Stimulated activated CD4-positive, alpha-beta T cell treated with anti-CD3 and anti-CD28 coated beads, Interleukin-1b, Interleukin-23, amount 100 ng/mL, for 1 hour (primary cell): ENCODE data around the gene ITCH.
"Not testable (repeated sequence)": the region's sequence is repeated elsewhere in the genome, so short reads cannot be mapped to it uniquely, and the experiment has no call there.

ENCODE experiments used
- DNase-seq, 2 donors: peaks; one replicate each; pipeline ENCODE4 v3.0.0-alpha.2; 2020; ENCODE audit warnings: low read depth in 2 of 2

ITCH gene

DNA sequence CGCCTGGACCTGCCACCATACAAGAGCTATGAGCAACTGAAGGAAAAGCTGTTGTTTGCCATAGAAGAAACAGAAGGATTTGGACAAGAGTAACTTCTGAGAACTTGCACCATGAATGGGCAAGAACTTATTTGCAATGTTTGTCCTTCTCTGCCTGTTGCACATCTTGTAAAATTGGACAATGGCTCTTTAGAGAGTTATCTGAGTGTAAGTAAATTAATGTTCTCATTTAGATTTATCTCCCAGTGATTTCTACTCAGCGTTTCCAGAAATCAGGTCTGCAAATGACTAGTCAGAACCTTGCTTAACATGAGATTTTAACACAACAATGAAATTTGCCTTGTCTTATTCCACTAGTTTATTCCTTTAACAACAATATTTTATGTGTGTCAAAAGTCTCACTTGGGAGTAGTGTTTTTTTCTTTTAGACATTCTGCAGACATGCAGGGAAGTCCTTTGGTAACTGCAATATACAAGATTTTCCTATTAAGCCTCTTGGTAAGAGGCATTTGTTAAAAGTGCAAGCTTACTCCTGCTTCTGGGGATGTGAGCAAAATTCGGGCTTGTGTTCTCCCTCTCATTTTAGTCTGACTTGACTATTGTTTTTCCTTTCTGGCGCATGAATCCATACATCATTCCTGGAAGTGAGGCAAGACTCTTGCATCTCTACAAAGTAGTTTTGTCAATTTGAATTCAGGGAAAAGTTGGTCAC lies 144.8 kb downstream of the ITCH start:
- no peak for DNase-seq

- DNase-seq: no peak
Measured at GRCh38 chr20:34510575-34510974, 147.5 kb downstream of the ITCH start.

- no peak for DNase-seq
Measured at GRCh38 chr20:34511891-34512265, 148.8 kb downstream of the ITCH start.

- DNase-seq: no peak
Measured at GRCh38 chr20:34512266-34512954, 149.3 kb downstream of the ITCH start.

- DNase-seq: no peak
Measured at GRCh38 chr20:34512955-34513419, 149.9 kb downstream of the ITCH start.

DNA sequence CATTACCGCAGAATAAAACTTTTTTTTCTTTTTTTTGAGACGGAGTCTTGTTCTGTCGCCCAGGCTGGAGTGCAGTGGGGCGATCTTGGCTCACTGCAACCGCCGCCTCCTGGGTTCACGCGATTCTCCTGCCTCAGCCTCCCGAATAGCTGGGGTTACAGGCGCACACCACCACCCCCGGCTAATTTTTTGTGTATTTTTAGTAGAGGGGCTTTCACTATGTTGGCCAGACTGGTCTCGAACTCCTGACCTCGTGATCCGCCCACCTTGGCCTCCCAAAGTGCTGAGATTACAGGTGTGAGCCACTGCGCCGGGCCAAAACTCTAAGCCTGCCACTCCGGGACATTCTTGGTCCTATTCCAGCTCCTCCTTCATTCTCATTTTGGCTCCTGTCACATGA lies 151.0 kb downstream of the ITCH start:
- DNase-seq: not testable (repeated sequence)

DNA sequence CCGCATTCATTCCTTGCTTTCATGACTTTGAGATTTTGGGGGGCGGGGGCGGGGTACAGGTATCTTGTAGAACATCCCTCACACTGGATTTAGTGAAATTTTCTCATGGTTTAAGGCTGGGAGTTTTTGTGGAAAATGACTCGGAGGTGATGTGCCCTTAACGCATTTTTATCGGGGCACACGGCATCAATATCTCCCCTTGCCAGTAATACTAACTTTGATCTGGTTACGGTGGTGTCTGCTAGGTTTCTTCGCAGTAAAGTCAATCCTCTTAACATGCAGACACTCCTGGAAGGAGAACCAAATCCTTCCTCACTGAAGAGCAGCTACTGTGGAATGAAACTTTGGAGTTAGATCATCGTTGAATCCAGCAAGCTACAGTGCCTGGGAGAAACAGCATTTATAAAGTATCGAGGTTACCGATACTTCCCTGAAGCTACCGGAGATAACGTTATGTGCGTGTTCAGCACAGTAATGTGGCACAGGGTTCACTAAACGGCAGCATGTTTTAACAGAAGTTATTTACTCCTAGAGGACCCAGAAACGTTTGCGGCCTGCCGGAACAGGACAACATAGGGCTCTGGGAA lies 151.9 kb downstream of the ITCH start:
- DNase-seq: no peak

GRCh38 chr20:34515484-34516246 lies 152.6 kb downstream of the ITCH start:
- peak in 1 of 2 donors; percentile 40 for DNase-seq

- DNase-seq: peak; percentile 85 to 86
Measured at GRCh38 chr20:34516247-34517113, 153.4 kb downstream of the ITCH start, which contains the start of gene DYNLRB1. DYNLRB1 (plus strand) TSS chr20:34516422; CDS start chr20:34516459, 37 bp downstream.

GRCh38 chr20:34517114-34517505 lies 154.0 kb downstream of the ITCH start:
- no peak for DNase-seq

DNA sequence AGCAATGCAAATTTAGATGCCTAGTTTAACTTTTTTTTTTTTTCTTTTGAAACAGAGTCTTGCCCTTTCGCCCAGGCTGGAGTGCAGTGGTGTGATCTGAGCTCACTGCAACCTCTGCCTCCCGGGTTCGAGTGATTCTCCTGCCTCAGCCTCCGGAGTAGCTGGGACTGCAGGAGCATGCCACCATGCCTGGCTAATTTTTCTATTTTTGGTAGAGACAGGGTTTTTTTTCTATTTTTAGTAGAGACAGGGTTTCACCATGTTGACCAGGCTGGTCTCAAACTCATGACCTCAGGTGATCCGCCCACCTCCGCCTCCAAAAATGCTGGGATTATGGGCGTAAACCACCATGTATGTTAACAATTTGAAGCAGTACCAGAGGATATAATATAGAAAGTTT lies 155.8 kb downstream of the ITCH start:
- DNase-seq: not testable (repeated sequence)

- not testable (repeated sequence) for DNase-seq
Measured at GRCh38 chr20:34519841-34520240, 156.8 kb downstream of the ITCH start.

- DNase-seq: no peak
Measured at GRCh38 chr20:34522969-34523871, 160.1 kb downstream of the ITCH start.

- DNase-seq: no peak
Measured at GRCh38 chr20:34524426-34524825, 161.4 kb downstream of the ITCH start.

GRCh38 chr20:34525342-34525708 lies 162.3 kb downstream of the ITCH start:
- no peak for DNase-seq

DNA sequence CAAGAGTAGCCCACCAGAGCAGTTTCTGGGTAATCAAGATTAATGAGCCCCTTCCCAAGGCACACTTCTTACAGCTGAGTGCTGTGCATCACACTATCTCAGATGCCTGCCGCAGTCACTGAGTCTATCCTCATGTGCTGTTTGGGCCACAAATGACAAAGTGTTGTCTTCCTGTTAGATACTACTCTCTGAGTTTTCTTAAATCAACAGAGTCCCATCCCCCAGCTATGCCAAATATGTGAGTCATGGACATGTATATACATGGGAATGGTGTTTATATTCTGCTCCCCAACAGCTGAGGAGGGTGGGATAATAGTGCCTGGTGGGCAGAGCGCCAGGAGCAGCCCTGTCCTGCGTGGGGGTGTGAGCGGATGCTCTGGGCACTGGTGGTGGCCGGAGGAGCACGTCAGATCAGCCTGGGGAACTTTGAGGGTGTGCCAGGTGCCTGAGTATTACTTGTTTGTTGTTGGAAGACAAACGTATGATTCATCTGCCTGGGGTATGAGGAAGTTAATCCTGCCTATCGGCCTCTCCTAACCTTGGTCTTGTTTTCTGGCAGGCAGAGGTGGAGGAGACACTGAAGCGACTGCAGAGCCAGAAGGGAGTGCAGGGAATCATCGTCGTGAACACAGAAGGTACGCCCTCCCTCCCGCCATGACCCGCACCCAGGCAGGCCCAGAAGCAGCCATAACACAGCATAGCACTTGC lies 162.8 kb downstream of the ITCH start:
- DNase-seq: no peak

GRCh38 chr20:34526466-34526865 lies 163.4 kb downstream of the ITCH start:
- DNase-seq: no peak

DNA sequence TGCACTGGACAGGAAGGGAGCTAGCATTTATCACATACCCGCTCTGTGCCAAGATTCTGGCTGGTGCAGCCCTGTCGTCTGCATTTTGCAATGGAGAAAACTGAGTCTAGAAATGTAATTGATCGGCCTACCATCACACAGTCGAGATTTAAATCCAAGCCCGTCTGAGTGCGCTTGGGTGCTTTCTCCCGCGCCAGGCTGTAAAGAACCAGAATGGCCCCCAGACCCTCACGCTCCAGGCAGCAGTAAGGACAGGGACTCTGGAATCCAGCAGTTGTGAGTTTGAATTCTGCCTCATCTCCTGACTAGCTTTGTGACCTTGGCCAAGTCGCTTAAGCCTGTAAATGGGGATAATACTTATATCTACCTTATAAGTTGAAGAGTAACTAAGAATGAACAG lies 163.9 kb downstream of the ITCH start:
- DNase-seq: no peak

DNA sequence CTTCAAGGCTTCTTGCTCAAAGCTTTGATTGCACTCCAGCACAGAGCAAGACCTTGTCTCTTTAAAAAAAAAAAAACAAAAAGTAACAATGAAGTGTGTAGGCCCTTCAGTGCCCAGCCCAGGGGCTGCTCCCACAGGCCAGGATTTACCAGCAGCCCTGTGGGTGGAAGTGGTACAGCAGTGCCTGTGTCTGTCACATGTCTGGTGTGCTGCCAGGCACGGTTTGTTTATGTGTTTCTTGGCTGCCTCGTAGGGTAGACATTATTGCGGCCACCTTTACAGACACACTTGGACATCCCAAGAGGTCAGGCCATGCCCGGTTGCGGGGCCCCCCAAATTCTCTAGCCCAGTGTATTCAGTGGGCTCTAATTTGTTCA lies 165.8 kb downstream of the ITCH start:
- DNase-seq: no peak

- no peak for DNase-seq
Measured at GRCh38 chr20:34529742-34530141, 166.7 kb downstream of the ITCH start.
